Activated CD4-positive, alpha-beta T cell treated with anti-CD3 and anti-CD28 coated beads, Interleukin-2, amount 50 U/mL, for 16 hours (primary cell): ENCODE measurements around the gene HEATR1.
"Not testable (repeated sequence)": the region's sequence is repeated elsewhere in the genome, so short reads cannot be mapped to it uniquely, and the experiment has no call there.

Source experiments
- DNase-seq: peaks from one replicate; pipeline ENCODE4 v3.0.0-alpha.2; 2020

The HEATR1 gene

DNA sequence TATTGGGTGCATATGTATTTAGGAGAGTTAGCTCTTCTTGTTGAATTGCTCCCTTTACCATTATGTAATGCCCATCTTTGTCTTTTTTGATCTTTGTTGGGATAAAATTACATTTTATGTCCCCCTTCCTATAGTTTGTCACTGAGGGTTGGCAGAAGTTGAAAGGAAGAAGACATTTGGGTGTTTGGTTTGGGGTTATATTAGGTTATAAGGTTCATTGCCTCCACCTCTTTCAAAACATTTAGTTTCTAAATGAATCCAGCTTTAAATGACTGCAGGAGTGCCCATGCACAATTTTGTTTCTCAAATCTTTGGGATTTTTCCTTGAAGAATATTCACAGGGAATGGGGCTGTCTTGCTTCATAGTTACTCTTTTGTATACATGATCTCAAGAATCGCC is 95.1 kb downstream of the HEATR1 start:
- DNase-seq: no peak

DNA sequence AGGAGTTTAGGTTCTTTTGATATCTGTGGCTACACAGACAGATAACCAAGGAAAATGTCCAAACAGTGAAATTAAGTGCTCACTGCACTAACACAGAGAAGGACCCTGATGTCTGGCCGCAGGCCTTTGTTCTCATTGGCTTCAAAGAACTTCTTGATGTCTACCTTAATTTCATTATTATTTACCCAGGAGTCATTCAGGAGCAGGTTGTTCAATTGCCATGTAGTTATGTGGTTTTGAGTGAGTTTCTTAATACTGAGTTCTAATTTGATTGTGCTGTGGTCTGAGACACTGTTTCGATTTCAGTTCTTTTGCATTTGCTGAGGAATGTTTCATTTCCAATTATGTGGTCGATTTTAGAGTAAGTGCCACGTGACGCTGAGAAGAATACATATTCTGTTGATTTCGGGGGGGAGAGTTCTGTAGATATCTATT is 95.7 kb downstream of the HEATR1 start:
- peak; percentile 79 for DNase-seq

DNA sequence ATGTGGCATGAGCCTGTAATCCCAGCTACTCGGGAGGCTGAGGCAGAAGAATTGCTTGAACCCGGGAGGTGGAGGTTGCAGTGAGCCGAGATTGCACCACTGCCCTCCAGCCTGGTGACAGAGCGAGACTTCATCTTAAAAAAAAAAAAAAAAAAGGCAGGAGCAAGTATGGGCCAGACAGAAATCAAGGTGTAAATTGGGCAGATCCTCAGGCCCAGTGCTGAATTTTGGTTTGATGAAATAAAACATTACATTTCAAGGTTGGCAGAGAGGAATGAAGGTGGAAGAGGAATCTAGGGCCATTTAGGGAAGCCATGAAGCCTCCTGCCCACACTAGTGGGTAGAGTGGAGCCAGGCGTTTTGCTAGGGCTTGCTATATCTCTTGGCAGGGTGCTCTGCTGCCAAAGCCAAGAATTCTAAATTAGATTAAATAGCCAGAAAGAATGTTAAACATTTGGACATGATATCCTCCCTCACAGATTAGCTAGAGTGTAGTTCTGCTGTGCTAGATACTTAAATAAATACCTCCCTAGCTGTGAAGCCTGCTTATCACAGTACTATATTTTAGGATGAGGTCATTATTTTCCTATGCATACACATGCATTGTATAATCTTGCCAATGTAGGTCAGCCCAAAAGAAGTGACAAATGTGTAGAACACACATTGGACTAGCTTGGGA is 97.2 kb downstream of the HEATR1 start:
- DNase-seq: peak; percentile 21

DNA sequence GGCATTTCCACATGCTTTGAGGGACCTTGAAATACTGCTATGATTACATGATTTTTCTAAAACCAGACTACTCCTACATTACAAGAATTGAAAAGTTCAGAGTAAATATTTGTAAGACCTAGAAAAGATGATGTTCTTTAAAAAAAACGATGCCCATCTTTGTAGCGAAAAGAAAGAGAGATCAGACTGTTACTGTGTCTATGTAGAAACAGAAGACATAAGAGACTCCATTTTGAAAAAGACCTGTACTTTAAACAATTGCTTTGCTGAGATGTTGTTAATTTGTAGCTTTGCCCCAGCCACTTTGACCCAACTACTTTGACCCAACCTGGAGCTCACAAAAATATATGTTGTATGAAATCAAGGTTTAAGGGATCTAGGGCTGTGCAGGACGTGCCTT is 100.0 kb downstream of the HEATR1 start:
- not testable (repeated sequence) for DNase-seq

DNA sequence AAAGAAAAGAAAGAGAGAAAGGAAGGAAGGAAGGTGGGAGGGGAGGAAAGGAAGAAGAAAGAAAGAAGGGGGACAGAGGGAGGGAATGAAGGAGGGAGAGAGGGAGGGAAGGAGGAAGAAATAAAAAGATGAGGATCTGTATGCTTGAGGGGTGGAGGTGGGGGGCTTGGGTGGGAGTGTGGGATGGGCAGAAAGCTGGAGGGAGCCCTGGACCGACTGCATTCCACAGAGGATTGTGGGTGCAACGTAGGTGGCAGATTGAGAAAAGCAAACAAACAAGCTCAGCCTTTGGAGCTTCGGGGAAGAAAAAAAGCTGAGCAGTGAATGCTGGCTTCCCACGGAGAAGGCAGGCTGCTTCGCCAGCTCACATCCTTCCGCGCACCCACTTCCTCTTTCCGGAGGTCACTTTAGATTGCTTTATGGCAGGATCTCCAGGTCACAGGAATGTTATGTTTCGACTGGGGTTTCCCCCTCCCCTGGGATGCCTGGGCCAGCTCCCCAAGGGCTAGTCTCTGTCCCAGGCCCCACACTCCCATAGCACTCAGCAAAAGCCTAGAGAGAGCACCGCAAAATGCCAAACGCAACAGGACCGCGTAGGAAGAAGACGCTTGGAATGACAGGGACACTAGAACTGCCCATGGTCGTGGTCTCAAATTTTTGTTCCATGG is 101.2 kb downstream of the HEATR1 start:
- DNase-seq: peak; percentile 31

DNA sequence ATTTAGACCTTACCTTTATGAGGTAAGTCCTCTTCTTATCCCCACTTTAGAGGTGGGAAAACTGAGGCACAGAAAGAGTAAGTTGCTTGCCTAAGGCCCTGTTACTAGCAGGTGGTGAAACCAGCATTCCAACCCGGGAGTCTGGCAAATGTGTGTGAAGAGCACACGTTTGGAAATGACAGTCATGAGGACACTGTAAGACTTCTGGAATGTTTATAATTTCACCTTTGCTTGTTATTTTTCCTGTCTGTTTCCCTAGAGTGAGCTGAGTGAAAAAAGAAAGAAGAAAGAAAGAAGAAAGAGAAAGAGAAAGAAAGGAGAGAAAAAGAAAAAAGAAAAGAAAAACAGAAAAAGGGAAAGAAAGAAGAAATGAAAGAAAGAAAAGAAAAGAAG is 101.7 kb downstream of the HEATR1 start:
- no peak for DNase-seq

DNA sequence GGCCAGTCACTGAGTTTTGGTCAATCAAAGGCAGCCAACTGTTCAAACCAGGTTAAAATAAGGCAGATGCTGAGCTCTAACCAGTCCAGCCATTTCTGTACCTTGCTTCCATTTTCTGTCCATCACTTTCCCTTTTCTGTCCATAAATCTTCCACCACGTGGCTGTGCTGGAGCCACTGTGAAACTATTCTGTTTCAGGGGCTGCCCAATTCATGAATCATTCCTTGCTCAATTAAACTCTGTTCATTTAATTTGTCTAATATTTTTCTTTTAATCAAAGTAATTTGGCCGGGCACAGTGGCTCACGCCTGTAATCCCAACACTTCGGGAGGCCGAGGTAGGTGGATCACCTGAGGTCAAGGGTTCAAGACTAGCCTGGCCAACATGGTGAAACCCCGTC is 103.2 kb downstream of the HEATR1 start:
- DNase-seq: no peak
